ENCODE measurements around the gene TEX53. TPM values are rescaled to one million over a fixed set of nuclear protein-coding genes. Genes with fewer than 3 reads are reported as not detected.
A peak's percentile ranks its signal among the peaks of the same experiment; 100 is the strongest.

TEX53 gene
- total RNA-seq, 1 donor from 2014 or later: not detected

DNA sequence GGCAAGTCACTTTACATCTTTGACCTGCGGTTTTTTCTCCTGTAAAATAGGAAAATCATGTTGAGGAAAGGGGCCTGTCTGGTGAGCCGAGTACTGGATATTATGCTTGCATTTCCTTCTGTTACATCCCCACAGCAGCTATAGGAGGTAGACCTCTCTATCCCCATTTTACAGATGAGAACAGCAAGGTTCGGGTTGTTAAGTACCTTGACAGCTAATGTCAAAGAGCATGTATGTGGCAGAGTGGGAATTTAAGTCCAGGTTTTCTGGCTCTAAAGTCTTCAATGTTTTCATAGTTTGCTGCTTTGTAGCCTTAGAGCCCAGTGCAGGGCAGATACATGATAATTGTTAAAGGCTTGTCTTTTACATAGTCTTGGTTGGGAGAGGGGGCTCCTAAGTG lies 43.7 kb downstream of the TEX53 start:
- FAIRE-seq: no peak
- Histone ChIP-seq H3K27me3 (ENCODE audit: control insufficient read depth, insufficient read depth, low read length) (no peaks in the 10 kb centered on the region), H3K36me3 (ENCODE audit: control insufficient read depth, insufficient read depth, low read length) (peaks cover 2% of the 10 kb centered on the region), H3K4me3 (ENCODE audit: low read depth, low read length) (no peak overlapping the region)
- TF ChIP-seq, protein P1, sequence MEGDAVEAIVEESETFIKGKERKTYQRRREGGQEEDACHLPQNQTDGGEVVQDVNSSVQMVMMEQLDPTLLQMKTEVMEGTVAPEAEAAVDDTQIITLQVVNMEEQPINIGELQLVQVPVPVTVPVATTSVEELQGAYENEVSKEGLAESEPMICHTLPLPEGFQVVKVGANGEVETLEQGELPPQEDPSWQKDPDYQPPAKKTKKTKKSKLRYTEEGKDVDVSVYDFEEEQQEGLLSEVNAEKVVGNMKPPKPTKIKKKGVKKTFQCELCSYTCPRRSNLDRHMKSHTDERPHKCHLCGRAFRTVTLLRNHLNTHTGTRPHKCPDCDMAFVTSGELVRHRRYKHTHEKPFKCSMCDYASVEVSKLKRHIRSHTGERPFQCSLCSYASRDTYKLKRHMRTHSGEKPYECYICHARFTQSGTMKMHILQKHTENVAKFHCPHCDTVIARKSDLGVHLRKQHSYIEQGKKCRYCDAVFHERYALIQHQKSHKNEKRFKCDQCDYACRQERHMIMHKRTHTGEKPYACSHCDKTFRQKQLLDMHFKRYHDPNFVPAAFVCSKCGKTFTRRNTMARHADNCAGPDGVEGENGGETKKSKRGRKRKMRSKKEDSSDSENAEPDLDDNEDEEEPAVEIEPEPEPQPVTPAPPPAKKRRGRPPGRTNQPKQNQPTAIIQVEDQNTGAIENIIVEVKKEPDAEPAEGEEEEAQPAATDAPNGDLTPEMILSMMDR (IDR thresholded peaks at IDR 0.05; ENCODE audit: insufficient read depth, low read length, severe bottlenecking): no peak
- DNase-seq (ENCODE audit: low read depth): no peak

- no peak for FAIRE-seq
- H3K36me3 ChIP-seq (ENCODE audit: control insufficient read depth, insufficient read depth, low read length): peaks cover 1% of the 10 kb centered on the region
- TF ChIP-seq, protein P1 (IDR thresholded peaks at IDR 0.05; ENCODE audit: insufficient read depth, low read length, severe bottlenecking): no peak
- no peak overlapping the region for H3K4me3 ChIP-seq (ENCODE audit: low read depth, low read length)
- no peak for DNase-seq (ENCODE audit: low read depth)
- H3K27me3 ChIP-seq (ENCODE audit: control insufficient read depth, insufficient read depth, low read length): no peaks in the 10 kb centered on the region
Measured at GRCh38 chr9:114613087-114613486, 44.5 kb downstream of the TEX53 start.

DNA sequence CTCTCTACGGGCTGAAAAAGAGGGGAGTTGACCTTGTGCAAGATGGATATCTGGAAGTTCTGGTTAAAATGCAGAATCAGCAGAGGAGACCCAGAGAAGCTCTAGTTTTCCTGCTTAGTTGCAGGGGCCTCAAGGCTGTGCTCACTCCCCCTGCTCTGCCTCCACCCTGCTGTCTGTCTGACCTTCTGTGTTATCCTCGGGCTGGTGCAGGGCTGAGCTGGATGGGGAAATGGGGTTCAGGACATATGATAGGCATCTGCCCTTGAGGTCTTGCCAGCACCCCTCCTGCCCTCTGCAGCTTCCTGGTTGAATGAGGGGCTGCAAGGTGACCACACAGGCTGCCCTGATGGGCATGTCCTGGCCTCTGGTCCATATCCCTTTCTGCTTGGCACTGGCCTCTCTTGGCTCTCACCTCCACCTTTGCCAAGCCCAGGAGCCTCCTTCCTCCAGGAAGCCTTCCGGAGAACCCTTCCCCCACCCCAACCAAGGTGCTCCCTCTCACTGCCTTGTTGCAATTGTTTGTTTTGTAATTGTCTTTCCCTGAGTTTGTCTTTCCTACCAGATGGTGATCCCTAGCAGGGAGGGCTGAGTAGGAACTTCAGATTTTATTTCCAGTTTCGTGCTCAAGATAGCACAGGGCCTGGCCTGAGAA lies 45.2 kb downstream of the TEX53 start:
- FAIRE-seq (no peak), DNase-seq (ENCODE audit: low read depth) (no peak)
- TF ChIP-seq, protein P1 (IDR thresholded peaks at IDR 0.05; ENCODE audit: insufficient read depth, low read length, severe bottlenecking): no peak
- Histone ChIP-seq H3K36me3 (ENCODE audit: control insufficient read depth, insufficient read depth, low read length) (no peaks in the 10 kb centered on the region), H3K27me3 (ENCODE audit: control insufficient read depth, insufficient read depth, low read length) (no peaks in the 10 kb centered on the region), H3K4me3 (ENCODE audit: low read depth, low read length) (peak overlapping the region; percentile 51)

DNA sequence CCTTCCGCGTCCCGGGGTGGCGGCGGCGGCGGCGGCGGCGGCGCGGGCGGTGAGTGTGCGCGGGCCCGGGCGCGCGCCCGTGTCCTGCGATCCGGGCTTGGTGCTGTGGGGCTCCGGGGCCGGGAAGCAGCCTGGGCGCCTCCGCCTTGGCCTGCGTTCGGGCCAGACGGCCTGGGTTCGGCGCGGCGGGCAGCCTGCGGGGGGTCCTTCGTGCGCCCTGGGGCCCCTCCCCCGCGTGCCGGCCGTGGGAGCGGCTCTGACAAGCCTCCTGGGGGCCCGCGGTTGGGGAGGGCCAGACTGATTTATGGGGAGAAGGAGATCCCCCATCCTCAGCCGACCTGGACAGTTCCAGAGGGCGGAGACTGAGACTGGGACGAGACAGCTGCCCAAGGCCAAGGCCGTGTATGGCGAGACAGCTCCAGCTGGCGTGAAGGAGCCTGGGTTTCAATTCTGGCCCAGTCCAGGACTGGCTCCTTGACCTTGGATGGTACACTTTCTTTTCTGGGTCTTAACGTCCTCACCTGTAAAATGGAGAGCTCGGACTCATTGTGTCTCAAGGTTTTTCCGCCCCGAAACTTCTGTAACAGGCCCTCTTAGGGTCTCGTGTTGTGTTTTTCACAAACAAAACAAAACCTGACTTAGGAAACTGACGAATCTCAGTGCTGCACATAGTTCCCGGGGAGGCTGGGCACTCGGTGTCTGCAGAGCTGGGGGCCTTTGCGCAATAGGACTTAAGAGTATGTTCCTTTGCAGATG lies 45.9 kb downstream of the TEX53 start:
- DNase-seq (ENCODE audit: low read depth) (no peak), FAIRE-seq (no peak)
- H3K27me3 ChIP-seq (ENCODE audit: control insufficient read depth, insufficient read depth, low read length): no peaks in the 10 kb centered on the region
- H3K4me3 ChIP-seq (ENCODE audit: low read depth, low read length): peak overlapping the region; percentile 51
- TF ChIP-seq, protein P1 (IDR thresholded peaks at IDR 0.05; ENCODE audit: insufficient read depth, low read length, severe bottlenecking): no peak
- no peaks in the 10 kb centered on the region for H3K36me3 ChIP-seq (ENCODE audit: control insufficient read depth, insufficient read depth, low read length)

DNA sequence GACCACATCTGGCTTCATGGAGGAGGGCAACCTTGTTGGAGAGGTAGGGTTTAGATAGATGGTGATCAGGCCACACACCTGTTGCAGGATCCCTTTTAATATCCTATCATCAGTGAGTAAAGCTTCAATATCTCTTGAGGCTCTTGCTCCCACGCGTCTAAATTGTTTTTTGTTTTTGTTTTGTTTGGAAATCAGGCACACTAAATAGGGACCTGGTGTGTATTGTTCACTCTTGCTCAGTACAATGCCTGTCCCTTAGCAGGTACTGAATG lies 49.1 kb downstream of the TEX53 start:
- no peak for FAIRE-seq
- H3K36me3 ChIP-seq (ENCODE audit: control insufficient read depth, insufficient read depth, low read length): no peaks in the 10 kb centered on the region
- no peak overlapping the region for H3K4me3 ChIP-seq (ENCODE audit: low read depth, low read length)

More for the DNA sequence above, 49.1 kb downstream of the TEX53 start:
- TF ChIP-seq, protein P1 (IDR thresholded peaks at IDR 0.05; ENCODE audit: insufficient read depth, low read length, severe bottlenecking): no peak
- no peak for DNase-seq (ENCODE audit: low read depth)
- no peaks in the 10 kb centered on the region for H3K27me3 ChIP-seq (ENCODE audit: control insufficient read depth, insufficient read depth, low read length)
